Stimulated activated CD8-positive, alpha-beta memory T cell treated with anti-CD3 and anti-CD28 coated beads, Interleukin-12 subunit alpha, Interleukin-12 subunit beta, amount 100 ng/mL, for 4 hours (primary cell): ENCODE results near the gene NT5DC2.

Experiments used
- DNase-seq: peaks from one replicate; pipeline ENCODE4 v3.0.0-alpha.2; 2020; ENCODE audit warnings: low read depth

NT5DC2 gene

DNA sequence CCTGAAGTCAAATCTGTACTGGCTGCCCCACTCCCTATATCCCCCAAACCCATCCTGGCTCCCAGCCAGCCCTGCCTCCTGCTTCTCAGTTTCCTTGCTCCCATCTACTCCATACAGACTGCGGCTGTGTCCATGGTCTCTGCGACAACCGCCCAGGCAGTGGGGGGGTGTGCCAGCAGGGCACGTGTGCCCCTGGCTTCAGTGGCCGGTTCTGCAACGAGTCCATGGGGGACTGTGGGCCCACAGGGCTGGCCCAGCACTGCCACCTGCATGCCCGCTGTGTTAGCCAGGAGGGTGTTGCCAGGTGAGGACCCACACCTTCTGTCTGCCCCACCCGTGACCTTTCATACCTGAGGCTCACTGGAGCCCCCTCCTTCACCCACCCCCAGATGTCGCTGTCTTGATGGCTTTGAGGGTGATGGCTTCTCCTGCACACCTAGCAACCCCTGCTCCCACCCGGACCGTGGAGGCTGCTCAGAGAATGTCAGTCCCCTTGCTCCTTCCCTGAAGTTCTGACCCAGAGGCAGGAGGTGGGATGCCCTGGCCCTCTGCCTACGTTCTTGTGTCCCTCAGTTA lies 23.8 kb downstream of the NT5DC2 start:
- DNase-seq, result no peak

DNA sequence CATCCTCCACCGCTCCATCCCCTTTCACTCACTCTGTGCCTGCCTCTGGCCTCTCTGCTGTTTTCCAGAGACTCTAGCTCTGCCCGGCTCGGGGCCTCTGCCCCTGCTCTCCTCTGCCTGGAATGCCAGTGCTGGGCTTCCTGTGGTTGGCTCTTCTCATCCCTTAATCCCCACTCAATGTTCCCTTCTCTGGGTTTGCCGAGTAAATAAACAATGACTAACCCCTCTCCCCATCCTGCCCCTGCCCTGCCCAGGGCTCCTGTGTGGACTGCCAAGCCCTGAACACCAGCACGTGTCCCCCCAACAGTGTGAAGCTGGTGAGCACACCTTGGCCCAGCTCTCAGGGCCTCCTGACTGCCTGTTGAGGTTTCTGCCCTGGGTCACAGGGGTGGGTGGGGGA lies 26.3 kb downstream of the NT5DC2 start:
- DNase-seq, result no peak

DNA sequence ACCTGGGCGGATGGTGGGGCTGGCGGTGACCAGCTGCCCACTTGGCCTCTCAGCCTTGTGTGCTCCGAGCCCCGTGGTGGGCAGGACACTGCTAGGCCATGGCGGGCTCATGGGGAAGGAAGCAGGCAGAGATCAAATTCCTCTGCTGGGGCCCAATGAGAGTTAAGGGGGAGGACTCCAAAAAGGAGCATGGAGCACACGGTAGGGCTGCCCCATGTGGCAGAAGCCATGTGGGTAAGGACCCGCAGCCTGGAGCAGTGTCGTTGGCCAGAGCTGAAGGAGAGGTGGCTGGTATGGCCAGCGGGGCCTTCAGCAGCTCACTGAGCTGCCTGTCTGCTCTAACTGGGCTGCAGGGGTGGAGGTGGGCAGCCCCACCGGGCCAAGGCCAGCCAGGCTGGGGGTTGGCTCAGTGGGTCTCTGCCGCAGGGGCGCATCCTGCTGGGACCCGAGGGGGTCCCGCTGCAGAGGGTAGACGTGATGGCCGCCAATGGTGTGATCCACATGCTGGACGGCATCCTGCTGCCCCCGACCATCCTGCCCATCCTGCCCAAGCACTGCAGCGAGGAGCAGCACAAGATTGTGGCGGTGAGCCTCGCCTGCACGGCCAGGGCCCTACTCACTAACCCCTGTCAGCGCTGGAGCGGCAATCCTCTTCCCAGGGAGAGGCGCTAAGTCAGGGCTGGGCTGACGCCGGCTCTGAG lies 27.2 kb downstream of the NT5DC2 start:
- DNase-seq, result no peak

DNA sequence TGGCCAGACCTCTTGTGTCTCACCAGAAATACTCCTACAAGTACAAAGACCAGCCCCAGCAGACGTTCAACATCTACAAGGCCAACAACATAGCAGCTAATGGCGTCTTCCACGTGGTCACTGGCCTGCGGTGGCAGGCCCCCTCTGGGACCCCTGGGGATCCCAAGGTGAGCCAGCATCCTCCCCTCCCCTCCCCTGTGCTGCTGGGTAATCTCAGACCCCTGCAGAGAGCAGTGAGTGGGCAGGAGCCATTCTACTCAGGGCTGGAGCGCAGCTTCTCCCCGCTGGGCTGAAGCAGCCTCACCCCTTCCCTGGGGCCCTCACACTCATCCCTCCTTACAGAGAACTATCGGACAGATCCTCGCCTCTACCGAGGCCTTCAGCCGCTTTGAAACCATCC lies 28.7 kb downstream of the NT5DC2 start:
- DNase-seq, result no peak

DNA sequence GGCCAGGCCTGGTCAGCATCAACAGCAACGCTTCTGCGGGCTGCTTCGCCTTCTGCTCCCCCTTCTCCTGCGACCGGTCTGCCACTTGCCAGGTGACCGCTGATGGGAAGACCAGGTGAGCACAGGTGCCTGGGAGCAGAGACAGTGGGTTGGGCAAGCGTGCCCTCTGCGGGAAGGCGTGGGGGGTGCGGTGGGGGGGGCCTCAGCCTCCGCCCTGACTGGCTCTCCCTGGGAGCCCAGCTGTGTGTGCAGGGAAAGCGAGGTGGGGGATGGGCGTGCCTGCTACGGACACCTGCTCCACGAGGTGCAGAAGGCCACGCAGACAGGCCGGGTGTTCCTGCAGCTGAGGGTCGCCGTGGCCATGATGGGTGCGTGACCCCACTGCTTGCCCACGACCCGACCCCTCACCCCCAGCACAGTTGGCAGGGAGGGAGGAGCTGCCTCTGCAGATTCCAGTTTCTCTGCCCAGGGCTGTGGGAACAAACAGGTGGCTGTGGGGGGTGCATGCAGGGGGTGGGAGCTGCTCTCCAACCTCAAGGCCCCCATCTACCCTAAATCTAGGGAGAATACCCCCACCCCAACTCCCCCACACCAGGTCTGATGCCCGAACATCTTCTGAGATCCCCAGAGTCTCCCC lies 29.8 kb downstream of the NT5DC2 start:
- no peak for DNase-seq

DNA sequence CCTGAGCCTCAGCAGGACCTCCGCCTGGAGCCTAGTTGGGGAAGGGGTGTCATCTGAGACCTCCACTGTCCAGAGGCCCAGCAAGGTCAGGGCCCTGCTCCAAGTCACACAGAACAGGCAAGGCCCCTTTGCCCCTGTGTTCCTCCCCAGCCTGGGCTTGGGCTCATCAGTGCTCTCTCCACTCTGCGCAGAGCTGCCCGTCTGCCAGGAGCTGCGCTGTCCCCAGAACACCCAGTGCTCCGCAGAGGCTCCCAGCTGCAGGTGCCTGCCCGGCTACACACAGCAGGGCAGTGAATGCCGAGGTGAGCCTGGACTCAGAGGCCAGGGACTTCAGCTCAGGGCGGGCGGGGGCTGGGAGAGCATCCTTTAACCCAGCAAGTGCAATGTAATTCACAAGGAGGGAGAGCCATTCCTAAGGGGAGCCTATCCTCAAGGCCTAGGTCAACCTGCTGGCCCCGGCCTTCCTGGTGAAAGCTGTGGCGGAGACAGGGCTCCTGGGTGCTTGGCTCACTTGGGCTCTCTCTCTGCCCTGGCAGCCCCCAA lies 30.8 kb downstream of the NT5DC2 start:
- DNase-seq, result no peak

DNA sequence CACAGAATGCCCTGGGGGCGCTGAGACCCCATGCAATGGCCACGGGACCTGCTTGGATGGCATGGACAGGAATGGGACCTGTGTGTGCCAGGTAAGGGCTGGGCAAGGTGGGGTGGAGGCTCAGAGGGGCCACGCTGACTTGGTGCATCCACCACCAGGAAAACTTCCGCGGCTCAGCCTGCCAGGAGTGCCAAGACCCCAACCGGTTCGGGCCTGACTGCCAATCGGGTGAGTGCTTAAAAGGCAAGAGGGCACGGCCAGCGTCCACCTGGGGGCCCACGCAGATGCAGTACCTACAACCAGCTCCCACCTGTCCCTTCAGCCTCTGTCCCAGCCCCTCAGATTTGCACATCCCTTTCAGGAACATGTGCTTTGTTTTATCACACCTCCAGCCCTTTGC lies 31.7 kb downstream of the NT5DC2 start:
- no peak for DNase-seq

DNA sequence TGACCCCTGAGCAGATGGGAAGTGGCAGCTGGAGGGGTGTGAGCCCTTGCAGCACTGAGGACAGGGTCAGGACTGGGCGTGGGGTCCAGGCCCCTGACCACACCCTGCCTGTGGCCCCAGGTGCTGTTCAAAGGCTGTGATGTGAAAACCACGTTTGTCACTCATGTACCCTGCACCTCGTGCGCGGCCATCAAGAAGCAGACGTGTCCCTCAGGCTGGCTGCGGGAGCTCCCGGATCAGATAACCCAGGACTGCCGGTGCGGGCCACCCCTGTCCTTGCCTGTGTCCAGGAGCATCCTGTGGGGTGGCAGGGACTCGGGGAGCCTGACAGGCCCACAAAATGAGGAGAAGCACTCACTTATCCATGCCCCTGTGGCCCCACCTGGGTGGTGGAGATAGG lies 32.6 kb downstream of the NT5DC2 start:
- DNase-seq, result no peak

DNA sequence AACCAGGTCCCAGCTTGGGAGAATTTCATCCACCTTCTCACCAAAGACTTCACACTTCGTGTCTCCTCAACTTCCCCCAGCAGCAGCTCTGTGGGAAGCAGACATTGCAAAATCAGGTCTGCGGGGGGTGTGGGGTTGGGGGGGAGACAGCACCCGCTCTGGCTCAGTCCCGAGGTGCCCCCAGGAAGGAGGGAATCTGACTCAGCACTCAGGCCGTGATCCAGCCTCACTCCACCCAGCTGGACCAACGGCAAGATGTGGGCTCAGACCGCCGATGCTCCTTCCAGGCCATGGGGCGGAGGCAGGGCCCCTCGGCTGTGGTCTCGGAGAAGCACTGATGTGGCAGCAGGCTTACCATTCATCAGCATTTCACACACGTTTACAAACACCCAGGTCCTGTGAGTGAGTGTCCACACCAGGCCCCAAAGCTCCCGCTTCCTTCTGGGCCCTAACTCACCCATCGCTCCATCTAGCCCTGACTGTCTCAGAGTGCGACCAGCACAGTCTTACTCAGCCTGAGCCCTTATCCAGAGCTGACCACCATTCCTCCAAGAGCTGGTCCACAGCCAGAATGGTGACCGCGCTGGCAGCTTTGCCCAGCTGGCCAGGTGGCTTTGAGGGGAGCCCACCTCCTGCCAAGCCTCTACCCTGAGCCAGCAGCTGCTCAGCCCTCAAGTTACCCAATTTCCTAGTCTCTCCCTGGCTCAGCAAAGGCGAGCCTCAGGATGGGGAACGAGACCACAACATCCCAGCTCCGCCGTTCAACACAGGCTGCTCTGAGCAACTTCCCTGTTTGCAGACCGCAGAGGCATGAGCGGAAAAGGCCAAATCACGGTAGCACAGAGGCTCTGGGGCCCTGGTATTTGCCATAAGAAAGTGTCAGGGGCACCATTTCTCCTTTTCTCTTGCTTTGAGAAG lies 35.3 kb downstream of the NT5DC2 start:
- DNase-seq, result no peak

DNA sequence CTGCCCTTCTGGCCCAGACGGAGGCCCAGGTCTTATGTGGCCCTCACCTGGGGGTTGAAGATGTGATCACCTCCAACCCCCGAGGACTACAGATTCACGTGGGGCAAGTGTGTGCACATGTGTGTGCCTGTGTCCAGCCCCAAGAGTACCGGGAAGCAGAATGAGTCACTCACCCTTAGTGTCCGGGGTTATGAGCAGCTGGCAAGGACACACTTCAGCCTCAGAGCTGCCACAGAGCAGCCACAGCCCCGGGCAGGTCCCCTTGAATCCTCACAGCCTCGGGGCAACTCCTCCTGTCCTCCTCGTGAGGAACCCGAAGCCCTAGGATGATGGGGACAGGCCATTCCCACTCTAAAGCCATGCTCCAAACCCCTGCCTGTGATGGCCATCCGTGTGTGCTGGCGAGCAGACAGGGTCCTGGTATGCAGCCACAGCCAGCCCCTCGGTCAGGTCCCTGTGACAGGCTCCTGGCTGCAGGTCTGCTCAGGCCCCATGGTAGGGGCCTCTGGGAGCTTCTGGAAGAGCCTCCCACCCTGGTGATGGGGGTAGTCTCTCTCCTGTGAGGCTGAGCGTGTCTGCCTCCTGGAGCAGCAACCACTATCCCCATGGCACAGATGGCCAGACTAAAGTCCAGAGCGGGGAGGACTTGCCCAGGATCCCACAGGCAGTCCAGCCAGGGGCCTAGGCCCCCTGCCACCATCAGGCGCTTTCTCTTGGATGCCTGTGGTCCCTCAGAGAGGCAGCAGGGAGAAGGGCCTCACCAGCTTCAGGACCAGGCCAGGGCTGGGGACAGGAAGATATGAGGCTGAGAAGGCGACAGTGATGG lies 37.7 kb downstream of the NT5DC2 start:
- no peak for DNase-seq

DNA sequence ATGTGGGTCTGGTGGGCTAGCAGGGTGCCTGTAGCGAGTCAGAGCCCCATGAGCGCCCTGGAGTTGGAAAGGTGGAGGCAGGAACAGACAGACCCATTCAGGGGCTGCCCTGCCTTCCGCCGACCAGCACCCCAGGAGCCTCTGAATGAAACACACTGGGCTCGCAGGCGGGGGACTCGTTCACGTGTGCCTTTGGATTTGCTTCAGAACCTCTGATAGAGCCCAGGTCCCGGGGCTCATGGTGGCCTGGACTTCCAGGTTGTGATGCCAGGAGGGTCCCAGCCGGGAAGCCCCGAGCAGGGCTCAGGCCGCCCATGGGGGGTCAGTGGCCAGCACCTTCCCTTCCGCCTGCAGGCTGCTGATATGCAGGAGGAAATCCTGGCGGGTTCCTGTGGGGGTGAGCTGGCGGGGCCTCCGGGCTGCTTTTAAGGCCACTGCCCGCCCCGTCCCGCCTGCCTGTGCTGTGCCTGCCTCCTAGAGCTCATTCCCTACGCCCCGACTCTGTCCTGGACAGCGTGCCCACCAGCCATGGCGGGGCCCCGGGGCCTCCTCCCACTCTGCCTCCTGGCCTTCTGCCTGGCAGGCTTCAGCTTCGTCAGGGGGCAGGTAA lies 38.7 kb downstream of the NT5DC2 start, which contains the start of gene STAB1:
TSS of gene STAB1 (plus strand) at position 453 of the 610 bp plus-strand sequence. CDS start at position 529, 76 bp downstream.
- DNase-seq, result no peak

DNA sequence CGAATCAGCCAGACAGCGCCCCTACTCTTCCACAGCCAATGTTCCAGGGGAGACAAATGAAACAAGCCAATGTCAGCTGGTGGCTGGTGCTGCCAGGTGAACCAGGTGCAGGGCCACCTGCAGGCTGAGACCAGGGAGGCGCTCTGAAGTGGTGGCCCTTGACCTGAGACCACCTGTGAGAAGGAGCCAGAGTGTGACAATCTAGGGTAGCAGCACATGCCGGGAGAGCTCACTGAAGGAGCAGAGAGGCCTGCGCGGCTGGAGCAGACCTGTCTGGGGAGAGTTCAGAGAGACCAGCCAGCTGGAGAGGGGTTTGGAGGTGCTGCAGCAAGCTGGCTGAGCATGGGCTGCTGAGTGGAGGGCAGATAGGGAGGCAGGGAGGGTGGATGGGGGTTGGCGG lies 39.2 kb downstream of the NT5DC2 start:
- no peak for DNase-seq

DNA sequence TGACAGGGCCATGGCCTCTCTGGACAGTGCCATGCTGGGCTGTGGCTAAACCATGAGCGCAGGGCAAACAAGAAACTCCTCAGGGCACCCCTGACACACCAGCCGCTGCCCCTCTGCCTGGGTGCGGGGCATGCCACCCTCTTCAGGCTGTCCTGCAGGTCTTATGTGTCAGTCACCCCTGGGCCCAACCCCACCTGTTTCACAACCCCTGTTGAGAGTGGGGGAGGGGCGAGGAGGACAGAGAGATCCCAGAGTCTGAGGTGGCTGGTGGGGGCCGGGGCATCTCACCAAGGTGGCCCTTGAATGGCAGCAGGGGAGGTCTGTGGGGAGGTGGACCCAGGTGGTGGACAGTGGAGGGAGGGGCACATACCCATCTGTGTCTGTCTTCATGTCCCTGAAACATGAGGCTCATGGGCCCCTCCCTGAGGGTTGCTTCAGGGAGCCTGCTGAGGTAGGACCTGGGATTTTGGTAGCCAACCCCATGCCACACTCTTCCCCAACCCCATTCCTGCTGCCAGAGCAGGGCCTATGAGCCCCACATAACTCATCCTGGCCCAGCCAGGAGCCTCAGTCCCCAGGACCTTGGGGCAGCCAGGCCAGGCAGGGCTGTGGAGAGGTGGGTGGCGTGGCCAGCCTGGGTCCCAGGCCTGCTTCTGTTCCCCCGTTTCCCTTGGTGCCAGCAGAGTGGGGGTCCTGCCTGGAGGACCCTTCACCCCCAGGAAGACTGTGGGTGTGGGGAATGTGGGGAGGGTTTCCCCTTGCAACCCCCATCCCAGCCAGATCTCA lies 40.2 kb downstream of the NT5DC2 start:
- DNase-seq, result no peak

DNA sequence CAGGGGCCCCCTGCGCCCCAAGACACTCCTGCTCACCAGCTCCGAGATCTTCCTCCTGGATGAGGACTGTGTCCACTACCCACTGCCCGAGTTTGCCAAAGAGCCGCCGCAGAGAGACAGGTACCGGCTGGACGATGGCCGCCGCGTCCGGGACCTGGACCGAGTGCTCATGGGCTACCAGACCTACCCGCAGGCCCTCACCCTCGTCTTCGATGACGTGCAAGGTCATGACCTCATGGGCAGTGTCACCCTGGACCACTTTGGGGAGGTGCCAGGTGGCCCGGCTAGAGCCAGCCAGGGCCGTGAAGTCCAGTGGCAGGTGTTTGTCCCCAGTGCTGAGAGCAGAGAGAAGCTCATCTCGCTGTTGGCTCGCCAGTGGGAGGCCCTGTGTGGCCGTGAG lies 41.6 kb downstream of the NT5DC2 start:
- no peak for DNase-seq

DNA sequence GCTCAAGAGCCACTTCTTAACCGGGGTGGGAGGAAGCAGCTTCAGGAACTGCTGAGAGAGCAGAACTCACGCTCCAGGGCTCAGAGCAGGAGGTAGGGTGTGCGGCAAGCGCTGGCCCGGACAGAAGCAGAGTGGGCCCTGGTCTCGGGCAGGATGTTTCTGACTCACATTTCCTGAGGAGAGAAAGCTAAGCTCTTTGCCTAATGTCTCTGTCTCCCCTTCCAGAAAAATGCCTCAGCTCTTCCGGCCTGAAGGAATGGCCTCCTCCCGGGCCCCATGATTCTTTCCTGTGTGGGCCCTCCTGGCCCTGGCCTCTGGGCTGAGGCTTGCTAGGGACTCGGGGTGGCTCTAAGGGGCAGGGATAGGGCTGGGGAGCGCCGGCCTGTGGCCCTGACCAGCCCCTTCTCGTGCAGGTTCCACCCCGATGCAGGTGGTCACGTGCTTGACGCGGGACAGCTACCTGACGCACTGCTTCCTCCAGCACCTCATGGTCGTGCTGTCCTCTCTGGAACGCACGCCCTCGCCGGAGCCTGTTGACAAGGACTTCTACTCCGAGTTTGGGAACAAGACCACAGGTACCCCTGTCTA lies 42.6 kb downstream of the NT5DC2 start:
- DNase-seq, result no peak

DNA sequence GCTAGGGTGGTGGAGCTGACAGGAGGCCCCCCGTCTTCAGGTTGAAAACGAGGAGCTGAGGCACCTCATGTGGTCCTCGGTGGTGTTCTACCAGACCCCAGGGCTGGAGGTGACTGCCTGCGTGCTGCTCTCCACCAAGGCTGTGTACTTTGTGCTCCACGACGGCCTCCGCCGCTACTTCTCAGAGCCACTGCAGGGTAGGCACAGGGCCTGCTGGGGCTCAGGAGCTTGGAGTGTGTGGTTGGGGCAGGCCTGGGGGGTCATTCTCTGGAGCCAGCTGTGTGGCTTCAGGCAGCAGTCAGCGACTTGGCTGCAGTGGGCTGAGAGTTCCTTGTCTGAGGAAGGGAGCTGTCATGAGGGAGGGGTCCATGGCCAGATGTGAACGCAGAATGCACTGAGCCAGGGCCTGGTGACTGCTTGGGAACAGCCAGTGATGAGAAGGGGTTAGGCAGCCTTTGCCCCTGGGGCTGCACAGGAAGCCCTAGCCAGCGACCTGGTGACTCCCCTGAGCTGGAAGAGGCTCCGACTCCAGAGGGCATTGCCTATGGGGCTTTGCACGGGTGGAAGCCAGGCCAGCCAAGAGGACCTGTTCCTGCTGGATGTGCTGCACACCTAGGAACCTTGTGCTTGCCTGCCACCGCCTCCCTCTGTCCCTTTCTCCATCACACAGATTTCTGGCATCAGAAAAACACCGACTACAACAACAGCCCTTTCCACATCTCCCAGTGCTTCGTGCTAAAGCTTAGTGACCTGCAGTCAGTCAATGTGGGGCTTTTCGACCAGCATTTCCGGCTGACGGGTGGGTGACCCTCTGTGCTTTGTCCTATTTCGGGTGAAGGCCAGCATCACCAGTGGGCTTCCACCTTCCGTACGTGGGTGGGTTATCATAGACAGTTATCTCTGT lies 43.4 kb downstream of the NT5DC2 start:
- no peak for DNase-seq

DNA sequence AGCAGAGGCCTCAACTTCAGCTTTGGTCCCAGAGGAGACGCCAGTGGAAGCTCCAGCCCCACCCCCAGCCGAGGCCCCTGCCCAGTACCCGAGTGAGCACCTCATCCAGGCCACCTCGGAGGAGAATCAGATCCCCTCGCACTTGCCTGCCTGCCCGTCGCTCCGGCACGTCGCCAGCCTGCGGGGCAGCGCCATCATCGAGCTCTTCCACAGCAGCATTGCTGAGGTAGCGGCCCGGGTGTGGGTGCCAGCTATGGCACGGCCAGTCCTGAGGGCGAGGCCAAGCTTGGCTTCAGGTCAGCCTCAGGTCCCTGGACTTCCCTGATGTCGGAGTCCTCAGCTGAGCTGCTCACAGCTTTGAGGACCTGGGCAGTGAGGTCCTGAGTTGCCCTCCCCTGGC lies 44.2 kb downstream of the NT5DC2 start:
- no peak for DNase-seq

DNA sequence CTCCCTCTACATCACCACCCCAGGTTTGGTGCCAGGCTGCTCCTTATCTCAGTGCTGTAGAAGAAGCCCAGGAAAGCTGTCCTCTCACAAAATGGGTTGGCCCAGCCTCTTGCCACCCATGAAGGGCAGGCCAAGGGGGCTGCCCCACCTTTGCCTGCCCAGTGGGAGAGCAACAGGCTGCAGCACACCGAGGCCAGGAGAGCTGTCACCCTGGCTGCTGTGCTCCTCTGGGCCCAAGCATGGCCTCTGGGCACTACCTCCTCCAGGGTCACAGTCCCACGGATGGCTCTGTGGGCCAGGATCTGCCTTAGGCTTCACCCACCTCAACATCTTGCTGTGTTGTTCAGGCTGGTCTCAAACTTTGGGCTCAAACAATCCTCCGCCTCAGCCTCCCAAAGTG lies 44.9 kb downstream of the NT5DC2 start:
- DNase-seq, result no peak
